Stimulated activated CD4-positive, alpha-beta T cell treated with anti-CD3 and anti-CD28 coated beads, Interleukin-12 subunit alpha, Interleukin-12 subunit beta, amount 100 ng/mL, for 48 hours (primary cell): ENCODE data around the gene LRFN2.

Experiments
- DNase-seq, 3 donors: peaks; one replicate each; pipeline ENCODE4 v3.0.0-alpha.2; 2020; ENCODE audit warnings: low read depth in 2 of 3, low spot score in 1 of 3

Gene LRFN2

GRCh38 chr6:40386200-40386599 lies 201.0 kb downstream of the LRFN2 start:
- DNase-seq = no peak

- DNase-seq = no peak
Measured at GRCh38 chr6:40383348-40384115, 203.6 kb downstream of the LRFN2 start.

GRCh38 chr6:40380271-40380670 lies 206.9 kb downstream of the LRFN2 start:
- DNase-seq = no peak

DNA sequence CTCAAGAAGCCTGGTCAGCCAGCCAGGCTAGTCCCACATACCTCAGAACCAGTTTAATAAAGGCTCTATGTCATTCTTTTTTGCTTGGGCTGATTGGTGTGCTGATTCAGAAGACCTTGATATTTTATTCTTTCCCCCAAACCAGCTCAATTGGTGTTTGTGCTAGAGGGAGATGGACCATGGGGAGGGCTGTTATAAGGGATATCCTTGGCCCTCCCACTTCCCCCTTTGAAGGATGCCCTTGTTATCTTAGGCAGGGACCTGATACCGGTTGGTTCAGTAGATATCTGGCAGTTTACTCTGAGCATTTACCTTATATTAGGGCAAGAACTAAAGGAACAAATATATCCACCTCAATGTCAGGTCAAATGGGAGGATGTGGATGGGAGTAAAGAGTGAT lies 207.4 kb downstream of the LRFN2 start:
- no peak for DNase-seq

DNA sequence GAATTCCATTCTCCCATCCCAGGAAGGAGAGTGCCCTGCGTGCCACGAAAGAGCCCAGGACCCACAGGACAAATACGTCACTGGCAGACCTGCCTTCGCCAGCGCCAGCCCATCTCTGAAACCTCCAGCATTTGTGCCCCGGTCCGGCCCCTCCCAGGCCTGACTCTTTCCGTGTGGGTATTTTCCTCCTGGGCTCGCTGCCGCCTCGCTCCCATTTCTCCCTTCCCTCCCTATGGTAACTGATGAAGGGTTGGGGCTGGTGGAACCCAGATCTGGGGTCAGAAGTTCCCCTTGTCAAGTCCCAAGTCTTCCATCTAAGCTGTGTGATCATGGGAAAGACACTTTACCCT lies 208.5 kb downstream of the LRFN2 start:
- no peak for DNase-seq

DNA sequence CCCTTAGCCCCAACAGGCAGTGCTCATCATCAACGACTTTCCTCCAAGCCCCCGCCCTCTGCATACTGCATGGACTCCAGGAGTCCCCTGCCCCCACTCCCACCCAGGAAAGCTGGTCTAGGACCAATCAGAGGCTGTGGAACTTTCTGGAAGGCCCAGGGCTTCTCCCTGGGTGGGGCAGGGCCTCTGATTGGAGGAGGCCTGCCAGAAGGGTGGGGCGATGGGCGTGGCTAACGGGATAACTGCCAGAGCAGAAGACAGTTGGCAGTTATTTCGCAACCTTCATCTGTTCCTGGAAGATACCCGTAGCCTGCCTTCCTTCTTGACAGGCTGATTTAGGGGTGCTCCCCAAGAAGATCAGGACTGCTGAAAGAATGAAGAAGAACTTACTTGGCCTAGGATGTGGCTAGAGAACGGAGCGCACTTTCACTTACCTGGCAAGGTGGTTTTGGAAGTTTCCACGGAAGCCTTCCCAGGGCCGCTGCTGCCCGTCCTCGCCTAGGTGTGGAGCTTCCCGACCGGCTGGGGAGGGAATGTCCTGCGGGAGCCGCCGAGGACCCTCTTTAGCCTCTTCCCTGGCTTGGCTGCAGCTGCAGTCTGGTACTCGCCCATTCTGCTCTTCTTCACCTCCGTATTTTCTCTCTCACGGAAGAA lies 209.0 kb downstream of the LRFN2 start:
- no peak for DNase-seq

- DNase-seq = no peak
Measured at GRCh38 chr6:40377173-40377806, 209.9 kb downstream of the LRFN2 start.

- DNase-seq = no peak
Measured at GRCh38 chr6:40376113-40376650, 211.0 kb downstream of the LRFN2 start.

GRCh38 chr6:40373267-40373666 lies 213.9 kb downstream of the LRFN2 start:
- DNase-seq = no peak

DNA sequence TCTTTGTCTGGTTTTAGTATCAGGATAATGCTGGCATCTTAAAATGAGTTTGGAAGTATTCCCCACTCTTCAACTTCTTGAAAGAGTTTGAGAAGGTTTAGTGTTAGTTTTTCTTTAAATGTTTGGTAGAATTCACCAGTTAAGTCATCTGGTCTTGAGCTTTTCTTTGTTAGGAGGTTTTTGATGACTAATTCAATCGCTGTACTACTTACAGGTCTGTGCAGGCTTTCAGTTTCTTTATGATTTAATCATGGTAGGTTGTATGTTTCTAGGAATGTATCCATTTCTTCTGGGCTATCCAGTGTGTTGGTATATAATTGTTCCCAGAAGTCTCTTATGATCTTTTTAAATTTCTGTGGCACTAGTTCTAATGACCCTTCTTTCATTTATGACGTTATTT lies 215.5 kb downstream of the LRFN2 start:
- DNase-seq = no peak

DNA sequence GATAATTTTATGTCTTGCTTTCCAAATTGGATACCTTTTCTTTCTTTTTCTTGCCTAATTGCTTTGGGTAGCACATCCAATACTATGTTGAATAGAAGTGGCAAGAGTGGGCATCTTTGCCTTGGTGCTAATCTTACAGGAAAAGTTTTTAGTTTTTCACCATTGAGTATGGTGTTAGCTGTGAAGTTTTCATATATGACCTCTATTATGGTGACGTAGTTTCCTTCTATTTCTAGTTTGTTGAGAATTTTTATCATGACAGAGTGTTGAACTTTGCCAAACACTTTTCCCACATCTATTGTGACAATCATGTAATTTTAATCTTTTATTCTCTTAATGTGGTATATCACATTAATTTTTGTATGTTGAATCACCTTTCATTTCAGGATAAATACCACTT lies 216.1 kb downstream of the LRFN2 start:
- no peak for DNase-seq

GRCh38 chr6:40369891-40370290 lies 217.3 kb downstream of the LRFN2 start:
- DNase-seq = no peak

GRCh38 chr6:40369042-40369441 lies 218.1 kb downstream of the LRFN2 start:
- DNase-seq = no peak

DNA sequence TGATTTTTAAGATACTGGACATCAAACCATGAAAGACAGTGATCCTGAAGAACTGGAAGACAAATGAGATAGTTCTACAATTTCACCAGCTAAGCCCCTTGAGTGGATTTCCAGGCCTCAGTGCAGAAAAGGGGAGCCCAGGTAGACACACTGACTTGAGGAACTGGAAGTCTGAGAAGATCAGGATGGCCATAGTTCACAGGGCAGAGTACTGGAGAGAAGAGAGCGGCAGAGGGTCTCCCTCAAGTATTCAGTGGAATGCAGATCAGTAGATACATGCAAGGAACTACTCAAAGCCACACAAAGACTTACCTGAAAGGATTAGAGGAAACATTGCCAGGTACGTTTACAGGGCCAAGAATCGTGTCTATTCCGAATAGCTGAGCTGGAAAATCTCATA lies 224.3 kb downstream of the LRFN2 start:
- DNase-seq = no peak

- DNase-seq = no peak
Measured at GRCh38 chr6:40359808-40360207, 227.4 kb downstream of the LRFN2 start.

GRCh38 chr6:40358473-40359460 lies 228.4 kb downstream of the LRFN2 start:
- no peak for DNase-seq

DNA sequence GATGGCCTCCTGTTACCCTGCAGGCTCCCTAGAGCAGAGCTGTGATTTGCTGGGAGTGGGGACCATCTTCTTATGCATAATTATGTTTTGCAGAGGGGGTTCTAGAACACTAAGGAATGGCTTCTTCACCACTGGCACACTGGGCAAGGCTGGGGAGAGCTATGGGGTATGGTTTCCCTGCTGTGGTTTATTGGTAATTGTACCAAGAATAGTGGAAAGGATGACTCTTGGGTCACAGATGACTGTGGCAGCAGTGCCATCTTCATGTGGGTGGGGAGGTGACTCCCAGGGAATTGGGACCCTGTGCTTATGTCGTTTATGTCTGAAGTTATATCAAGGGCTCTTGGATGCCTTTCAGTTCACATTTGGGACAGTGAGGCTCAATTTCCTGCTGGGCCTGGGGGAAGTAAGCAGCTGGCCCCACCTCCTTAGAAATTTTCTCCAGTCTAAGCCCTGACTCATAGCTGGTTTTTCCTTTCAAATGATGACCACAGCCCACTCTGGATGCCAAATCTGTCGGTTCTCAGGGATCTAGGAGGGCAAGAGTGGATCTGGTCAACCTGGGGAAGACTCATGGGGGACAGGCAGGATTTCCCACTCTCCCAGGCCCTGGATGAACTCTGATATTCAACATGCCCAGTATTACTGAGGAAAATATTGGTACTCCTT lies 230.8 kb downstream of the LRFN2 start:
- no peak for DNase-seq

GRCh38 chr6:40355532-40355931 lies 231.6 kb downstream of the LRFN2 start:
- no peak for DNase-seq

- DNase-seq = no peak
Measured at GRCh38 chr6:40355066-40355465, 232.1 kb downstream of the LRFN2 start.

DNA sequence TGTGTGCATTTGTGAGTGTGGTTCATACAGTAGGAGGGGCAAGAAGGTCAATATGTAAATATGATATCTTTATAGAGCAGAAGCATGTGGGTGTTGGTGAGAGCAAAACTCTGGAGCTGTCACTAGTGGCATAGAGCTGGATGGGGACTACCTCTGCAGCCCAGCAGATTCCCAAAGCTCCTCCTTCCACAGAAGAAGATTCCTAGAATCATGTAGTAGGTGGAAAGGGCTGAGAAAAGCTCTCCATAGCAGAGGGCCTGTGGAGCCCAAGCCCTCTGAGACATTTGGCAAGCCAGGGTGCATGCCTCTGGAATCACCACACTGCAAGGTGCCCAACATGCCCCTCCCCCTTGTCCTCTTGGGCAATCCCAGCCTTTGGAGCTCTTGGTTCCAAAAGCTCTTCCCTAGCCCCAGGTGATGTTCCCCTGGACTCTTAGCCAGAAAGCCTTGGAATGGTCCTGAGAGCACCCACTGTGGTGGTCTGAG lies 233.2 kb downstream of the LRFN2 start:
- DNase-seq = no peak
